ENCODE data around the gene WSCD1. TPM values are rescaled to one million over a fixed set of nuclear protein-coding genes. Genes with fewer than 3 reads are reported as not detected.

Gene WSCD1
- total and polyA plus RNA-seq, 12 donors, result 2.1 to 17.9 (median 8.7) TPM

GRCh38 chr17:6023036-6023831 lies 46.9 kb upstream of the WSCD1 start:
- no peak for TF ChIP-seq CTCF (IDR thresholded peaks at IDR 0.05)
- no peak for TF ChIP-seq POLR2A (IDR thresholded peaks at IDR 0.05)
- H3K27me3 ChIP-seq, result peaks cover 9% of the 10 kb centered on the region
- no peak for DNase-seq
- no peaks in the 10 kb centered on the region for H3K9me3 ChIP-seq (replicated peaks in 1 of 3)
- no peak overlapping the region for H3K27ac ChIP-seq
- H3K4me1 ChIP-seq (replicated peaks in 1 of 2), result no peaks in the 10 kb centered on the region
- no peaks in the 10 kb centered on the region for H3K36me3 ChIP-seq (replicated peaks in 1 of 2)
- 67 to 72% (median 69%) methylated on average over 6 of the region's 6 CpGs for WGBS, 4 donors
- intact Hi-C loops (cut with DNase I), result no loop called here
- H3K4me3 ChIP-seq, result no peak overlapping the region

- TF ChIP-seq POLR2A (IDR thresholded peaks at IDR 0.05), result no peak
- TF ChIP-seq CTCF (IDR thresholded peaks at IDR 0.05), result no peak
- Histone ChIP-seq H3K9me3 (replicated peaks in 1 of 3) (no peaks in the 10 kb centered on the region), H3K27me3 (peaks cover 9% of the 10 kb centered on the region), H3K4me1 (replicated peaks in 1 of 2) (no peaks in the 10 kb centered on the region), H3K27ac (no peak overlapping the region), H3K36me3 (replicated peaks in 1 of 2) (no peaks in the 10 kb centered on the region), H3K4me3 (no peak overlapping the region)
- intact Hi-C loops (cut with DNase I), result no loop called here
- WGBS, 4 donors, result 73 to 77% (median 75%) methylated on average over 6 of the region's 6 CpGs
- DNase-seq, result no peak
These were observed 45.6 kb upstream of the WSCD1 start for GRCh38 chr17:6024576-6024975.

GRCh38 chr17:6027342-6028024 lies 42.7 kb upstream of the WSCD1 start:
- peaks cover 6% of the 10 kb centered on the region for H3K27me3 ChIP-seq
- TF ChIP-seq CTCF (IDR thresholded peaks at IDR 0.05), result no peak
- TF ChIP-seq POLR2A (IDR thresholded peaks at IDR 0.05), result no peak
- H3K4me3 ChIP-seq, result no peak overlapping the region
- no peaks in the 10 kb centered on the region for H3K4me1 ChIP-seq (replicated peaks in 1 of 2)
- no peaks in the 10 kb centered on the region for H3K9me3 ChIP-seq (replicated peaks in 1 of 3)
- no peak overlapping the region for H3K27ac ChIP-seq
- WGBS, 4 donors, result 81 to 90% (median 87%) methylated on average over 7 to 12 of the region's 12 CpGs
- DNase-seq, result no peak
- no peaks in the 10 kb centered on the region for H3K36me3 ChIP-seq (replicated peaks in 1 of 2)
- intact Hi-C loops (cut with DNase I), result no loop called here

- H3K9me3 ChIP-seq (replicated peaks in 1 of 3), result no peaks in the 10 kb centered on the region
- 62 to 72% (median 69%) methylated on average over 10 of the region's 10 CpGs for WGBS, 4 donors
- TF ChIP-seq POLR2A (IDR thresholded peaks at IDR 0.05) (no peak), CTCF (IDR thresholded peaks at IDR 0.05) (no peak)
- H3K4me1 ChIP-seq (replicated peaks in 1 of 2), result no peaks in the 10 kb centered on the region
- DNase-seq, result no peak
- H3K36me3 ChIP-seq (replicated peaks in 1 of 2), result no peaks in the 10 kb centered on the region
- H3K27me3 ChIP-seq, result peaks cover 6% of the 10 kb centered on the region
- H3K4me3 ChIP-seq, result no peak overlapping the region
- intact Hi-C loops (cut with DNase I), result no loop called here
- H3K27ac ChIP-seq, result no peak overlapping the region
These were observed 41.9 kb upstream of the WSCD1 start for GRCh38 chr17:6028294-6028693.

Measured in adrenal gland (tissue), 12 donors.